ENCODE measurements around the gene MGAT3.

DNA sequence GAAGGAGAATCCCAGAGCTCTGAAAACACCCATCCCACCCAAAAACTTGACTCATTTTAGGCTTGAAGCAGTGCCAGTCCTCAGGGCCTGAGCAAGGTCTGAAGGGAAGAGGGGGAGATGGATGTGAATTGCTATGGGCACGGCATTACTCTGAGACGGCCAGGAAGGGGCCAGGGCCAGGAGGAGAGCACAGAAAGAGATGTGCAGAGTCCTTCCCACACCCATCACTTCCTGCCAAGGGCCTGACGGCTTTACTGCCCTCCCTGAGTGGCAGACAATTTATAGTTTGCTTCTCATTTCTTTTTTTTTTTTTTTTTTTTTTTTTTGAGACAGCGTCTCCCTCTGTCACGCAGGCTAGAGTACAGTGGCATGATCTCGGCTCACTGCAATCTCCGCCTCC, 34.7 kb upstream of the MGAT3 start:
- TF ChIP-seq, protein P1, sequence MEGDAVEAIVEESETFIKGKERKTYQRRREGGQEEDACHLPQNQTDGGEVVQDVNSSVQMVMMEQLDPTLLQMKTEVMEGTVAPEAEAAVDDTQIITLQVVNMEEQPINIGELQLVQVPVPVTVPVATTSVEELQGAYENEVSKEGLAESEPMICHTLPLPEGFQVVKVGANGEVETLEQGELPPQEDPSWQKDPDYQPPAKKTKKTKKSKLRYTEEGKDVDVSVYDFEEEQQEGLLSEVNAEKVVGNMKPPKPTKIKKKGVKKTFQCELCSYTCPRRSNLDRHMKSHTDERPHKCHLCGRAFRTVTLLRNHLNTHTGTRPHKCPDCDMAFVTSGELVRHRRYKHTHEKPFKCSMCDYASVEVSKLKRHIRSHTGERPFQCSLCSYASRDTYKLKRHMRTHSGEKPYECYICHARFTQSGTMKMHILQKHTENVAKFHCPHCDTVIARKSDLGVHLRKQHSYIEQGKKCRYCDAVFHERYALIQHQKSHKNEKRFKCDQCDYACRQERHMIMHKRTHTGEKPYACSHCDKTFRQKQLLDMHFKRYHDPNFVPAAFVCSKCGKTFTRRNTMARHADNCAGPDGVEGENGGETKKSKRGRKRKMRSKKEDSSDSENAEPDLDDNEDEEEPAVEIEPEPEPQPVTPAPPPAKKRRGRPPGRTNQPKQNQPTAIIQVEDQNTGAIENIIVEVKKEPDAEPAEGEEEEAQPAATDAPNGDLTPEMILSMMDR (tag by site-specific recombination; IDR thresholded peaks at IDR 0.05): no peak
- TF ChIP-seq, protein P2, sequence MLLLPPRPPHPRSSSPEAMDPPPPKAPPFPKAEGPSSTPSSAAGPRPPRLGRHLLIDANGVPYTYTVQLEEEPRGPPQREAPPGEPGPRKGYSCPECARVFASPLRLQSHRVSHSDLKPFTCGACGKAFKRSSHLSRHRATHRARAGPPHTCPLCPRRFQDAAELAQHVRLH (tag by site-specific recombination; IDR thresholded peaks at IDR 0.05): no peak
- TF ChIP-seq, protein P3, sequence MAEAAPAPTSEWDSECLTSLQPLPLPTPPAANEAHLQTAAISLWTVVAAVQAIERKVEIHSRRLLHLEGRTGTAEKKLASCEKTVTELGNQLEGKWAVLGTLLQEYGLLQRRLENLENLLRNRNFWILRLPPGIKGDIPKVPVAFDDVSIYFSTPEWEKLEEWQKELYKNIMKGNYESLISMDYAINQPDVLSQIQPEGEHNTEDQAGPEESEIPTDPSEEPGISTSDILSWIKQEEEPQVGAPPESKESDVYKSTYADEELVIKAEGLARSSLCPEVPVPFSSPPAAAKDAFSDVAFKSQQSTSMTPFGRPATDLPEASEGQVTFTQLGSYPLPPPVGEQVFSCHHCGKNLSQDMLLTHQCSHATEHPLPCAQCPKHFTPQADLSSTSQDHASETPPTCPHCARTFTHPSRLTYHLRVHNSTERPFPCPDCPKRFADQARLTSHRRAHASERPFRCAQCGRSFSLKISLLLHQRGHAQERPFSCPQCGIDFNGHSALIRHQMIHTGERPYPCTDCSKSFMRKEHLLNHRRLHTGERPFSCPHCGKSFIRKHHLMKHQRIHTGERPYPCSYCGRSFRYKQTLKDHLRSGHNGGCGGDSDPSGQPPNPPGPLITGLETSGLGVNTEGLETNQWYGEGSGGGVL (tag by site-specific recombination; IDR thresholded peaks at IDR 0.05): no peak
- TF ChIP-seq RBAK (tag by site-specific recombination; IDR thresholded peaks at IDR 0.05) (no peak), ZNF114 (tag by site-specific recombination; IDR thresholded peaks at IDR 0.05) (no peak), ZNF670 (tag by site-specific recombination; IDR thresholded peaks at IDR 0.05; ENCODE audit: low read depth) (no peak), KLF8 (tag by site-specific recombination; IDR thresholded peaks at IDR 0.05) (no peak)
- TF ChIP-seq, protein P4, sequence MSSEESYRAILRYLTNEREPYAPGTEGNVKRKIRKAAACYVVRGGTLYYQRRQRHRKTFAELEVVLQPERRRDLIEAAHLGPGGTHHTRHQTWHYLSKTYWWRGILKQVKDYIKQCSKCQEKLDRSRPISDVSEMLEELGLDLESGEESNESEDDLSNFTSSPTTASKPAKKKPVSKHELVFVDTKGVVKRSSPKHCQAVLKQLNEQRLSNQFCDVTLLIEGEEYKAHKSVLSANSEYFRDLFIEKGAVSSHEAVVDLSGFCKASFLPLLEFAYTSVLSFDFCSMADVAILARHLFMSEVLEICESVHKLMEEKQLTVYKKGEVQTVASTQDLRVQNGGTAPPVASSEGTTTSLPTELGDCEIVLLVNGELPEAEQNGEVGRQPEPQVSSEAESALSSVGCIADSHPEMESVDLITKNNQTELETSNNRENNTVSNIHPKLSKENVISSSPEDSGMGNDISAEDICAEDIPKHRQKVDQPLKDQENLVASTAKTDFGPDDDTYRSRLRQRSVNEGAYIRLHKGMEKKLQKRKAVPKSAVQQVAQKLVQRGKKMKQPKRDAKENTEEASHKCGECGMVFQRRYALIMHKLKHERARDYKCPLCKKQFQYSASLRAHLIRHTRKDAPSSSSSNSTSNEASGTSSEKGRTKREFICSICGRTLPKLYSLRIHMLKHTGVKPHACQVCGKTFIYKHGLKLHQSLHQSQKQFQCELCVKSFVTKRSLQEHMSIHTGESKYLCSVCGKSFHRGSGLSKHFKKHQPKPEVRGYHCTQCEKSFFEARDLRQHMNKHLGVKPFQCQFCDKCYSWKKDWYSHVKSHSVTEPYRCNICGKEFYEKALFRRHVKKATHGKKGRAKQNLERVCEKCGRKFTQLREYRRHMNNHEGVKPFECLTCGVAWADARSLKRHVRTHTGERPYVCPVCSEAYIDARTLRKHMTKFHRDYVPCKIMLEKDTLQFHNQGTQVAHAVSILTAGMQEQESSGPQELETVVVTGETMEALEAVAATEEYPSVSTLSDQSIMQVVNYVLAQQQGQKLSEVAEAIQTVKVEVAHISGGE (tag by site-specific recombination; conservative IDR thresholded peaks at IDR 0.05; ENCODE audit: low read depth): no peak
